Keratinocyte (primary cell): ENCODE data around the gene CAVIN1. TPM values are rescaled to one million over a fixed set of nuclear protein-coding genes. Genes with fewer than 3 reads are reported as not detected.

Source experiments
- DNase-seq: peaks from one replicate; pipeline ENCODE4 v3.0.0-alpha.2; 2011; ENCODE audit warnings: low read depth, missing footprints, low spot score
- FAIRE-seq: peaks from 2 replicates; lab custom pipeline; 2011; peaks lifted over from hg19 to GRCh38; lab: Jason Lieb, UNC
- H2AFZ ChIP-seq: 2 replicates; pipeline ENCODE4 v1.6.0; 2012; ENCODE audit warnings: low read length, control low read depth, inconsistent platforms; ENCODE audit not compliant: control insufficient read depth
- H3K27ac ChIP-seq: 2 replicates; pipeline ENCODE4 v1.5.1; 2011; ENCODE audit warnings: low read length; ENCODE audit not compliant: control insufficient read depth, insufficient read depth
- H3K27me3 ChIP-seq: 3 replicates; pipeline ENCODE4 v1.6.0; 2011; ENCODE audit warnings: low read length; ENCODE audit not compliant: control insufficient read depth, insufficient read depth; ENCODE audit errors: extremely low read depth
- H3K36me3 ChIP-seq, 2 experiments: 2 replicates in 1 of 2; 3 replicates in 1 of 2; pipeline ENCODE4 v1.5.1; 2011; ENCODE audit warnings: low read length in 2 of 2, mild to moderate bottlenecking in 1 of 2; ENCODE audit not compliant: control insufficient read depth in 2 of 2, insufficient read depth in 2 of 2; ENCODE audit errors: extremely low read depth in 1 of 2
- H3K4me1 ChIP-seq: 3 replicates; pipeline ENCODE4 v1.5.1; 2011; ENCODE audit warnings: low read length; ENCODE audit not compliant: control insufficient read depth, insufficient read depth; ENCODE audit errors: extremely low read depth
- H3K4me2 ChIP-seq: 3 replicates; pipeline ENCODE4 v1.6.0; 2011; ENCODE audit warnings: low read depth, low read length; ENCODE audit not compliant: control insufficient read depth, insufficient read depth; ENCODE audit errors: extremely low read depth
- H3K4me3 ChIP-seq, 3 experiments: fragments of 200-600 bp in 1 of 3; sonication (generic) in 1 of 3; 2 replicates in 2 of 3; 3 replicates in 1 of 3; pipeline ENCODE4 v1.5.1; 2011 to 2016; ENCODE audit warnings: low read length in 3 of 3, mild to moderate bottlenecking in 3 of 3, control low read depth in 2 of 3, inconsistent platforms in 1 of 3, low read depth in 1 of 3, mixed read lengths in 1 of 3, mixed run types in 1 of 3, moderate library complexity in 1 of 3; ENCODE audit not compliant: control insufficient read depth in 2 of 3, insufficient read depth in 2 of 3; ENCODE audit errors: extremely low read depth in 1 of 3
- H3K79me2 ChIP-seq: 2 replicates; pipeline ENCODE4 v1.6.0; 2012; ENCODE audit warnings: low read length; ENCODE audit not compliant: control insufficient read depth, insufficient read depth
- H3K9ac ChIP-seq: 3 replicates; pipeline ENCODE4 v1.6.0; 2011; ENCODE audit warnings: low read length; ENCODE audit not compliant: control insufficient read depth, insufficient read depth; ENCODE audit errors: extremely low read depth
- H3K9me1 ChIP-seq: 3 replicates; pipeline ENCODE4 v1.6.0; 2011; ENCODE audit warnings: low read length; ENCODE audit not compliant: control insufficient read depth, insufficient read depth; ENCODE audit errors: extremely low read depth
- H3K9me3 ChIP-seq: 2 replicates; pipeline ENCODE4 v1.5.1; 2012; ENCODE audit warnings: low read depth, low read length; ENCODE audit not compliant: control insufficient read depth
- H4K20me1 ChIP-seq: 3 replicates; pipeline ENCODE4 v1.6.0; 2011; ENCODE audit warnings: low read length; ENCODE audit not compliant: control insufficient read depth, insufficient read depth; ENCODE audit errors: extremely low read depth
- EZH2 ChIP-seq: IDR thresholded peaks from one replicate; pipeline ENCODE4 v1.6.1; 2012; ENCODE audit warnings: inconsistent platforms, mild to moderate bottlenecking, low read length, moderate library complexity
- dilution Hi-C: fragments of 300-500 bp; cut with MboI; formaldehyde crosslinking; loops from one replicate; pipeline ENCODE4 v1.7.0; 2020; ENCODE audit warnings: low sequenced_read_pairs; ENCODE audit not compliant: extremely low pct_ligation_motif_present
- polyA plus RNA-seq, 5 experiments: library from polyadenylated mRNA; depleted of rRNA in 3 of 5; stranded (reverse) in 3 of 5; stranded (forward) in 1 of 5; unstranded in 1 of 5; fragments of >200 nt; gene quantifications; 1 replicate in 1 of 5; 2 replicates in 3 of 5; 3 replicates in 1 of 5; pipeline versions ENCODE4 v1.2.1 to v1.2.3, GENCODE V29; 2011 to 2012; ENCODE audit warnings: missing spikeins in 2 of 5, low read depth in 1 of 5, low replicate concordance in 1 of 5
- TF ChIP-seq, protein P1 (sequence below), 3 experiments: IDR thresholded peaks in 1 of 3; conservative IDR thresholded peaks in 1 of 3; optimal IDR thresholded peaks in 1 of 3; 2 replicates in 2 of 3; 3 replicates in 1 of 3; pipeline versions ENCODE3 to v1.5.1; 2011; ENCODE audit warnings: low read length in 3 of 3, mild to moderate bottlenecking in 3 of 3, moderate library complexity in 2 of 3, control low read depth in 1 of 3, inconsistent platforms in 1 of 3; ENCODE audit not compliant: insufficient read depth in 2 of 3; ENCODE audit errors: extremely low read depth in 1 of 3

CAVIN1 gene
- polyA plus RNA-seq, 1 donor (not counting 4 experiments of a cell fraction or from before 2014, with no cell fraction given) = 172 TPM

- DNase-seq (no peak), FAIRE-seq (no peak)
- H3K4me2 ChIP-seq = peak overlapping the region; percentile 75
- H3K9me3 ChIP-seq = no peaks in the 10 kb centered on the region
- peaks cover 8 to 22% of the 10 kb centered on the region in 2 experiments for H3K36me3 ChIP-seq
- dilution Hi-C loops = no loop called here
- peak overlapping the region in 2 of 3 experiments; percentile 22 to 31 for H3K4me3 ChIP-seq
- peak overlapping the region; percentile 88 for H3K27ac ChIP-seq
- H3K9me1 ChIP-seq = peaks cover 8% of the 10 kb centered on the region
- no peaks in the 10 kb centered on the region for H3K27me3 ChIP-seq
- peaks cover 46% of the 10 kb centered on the region for H4K20me1 ChIP-seq
- peaks cover 75% of the 10 kb centered on the region for H3K4me1 ChIP-seq
- H3K9ac ChIP-seq = peak overlapping the region; percentile 62
- peaks cover 83% of the 10 kb centered on the region for H3K79me2 ChIP-seq
- no peak overlapping the region for H2AFZ ChIP-seq
- TF ChIP-seq, protein P1, sequence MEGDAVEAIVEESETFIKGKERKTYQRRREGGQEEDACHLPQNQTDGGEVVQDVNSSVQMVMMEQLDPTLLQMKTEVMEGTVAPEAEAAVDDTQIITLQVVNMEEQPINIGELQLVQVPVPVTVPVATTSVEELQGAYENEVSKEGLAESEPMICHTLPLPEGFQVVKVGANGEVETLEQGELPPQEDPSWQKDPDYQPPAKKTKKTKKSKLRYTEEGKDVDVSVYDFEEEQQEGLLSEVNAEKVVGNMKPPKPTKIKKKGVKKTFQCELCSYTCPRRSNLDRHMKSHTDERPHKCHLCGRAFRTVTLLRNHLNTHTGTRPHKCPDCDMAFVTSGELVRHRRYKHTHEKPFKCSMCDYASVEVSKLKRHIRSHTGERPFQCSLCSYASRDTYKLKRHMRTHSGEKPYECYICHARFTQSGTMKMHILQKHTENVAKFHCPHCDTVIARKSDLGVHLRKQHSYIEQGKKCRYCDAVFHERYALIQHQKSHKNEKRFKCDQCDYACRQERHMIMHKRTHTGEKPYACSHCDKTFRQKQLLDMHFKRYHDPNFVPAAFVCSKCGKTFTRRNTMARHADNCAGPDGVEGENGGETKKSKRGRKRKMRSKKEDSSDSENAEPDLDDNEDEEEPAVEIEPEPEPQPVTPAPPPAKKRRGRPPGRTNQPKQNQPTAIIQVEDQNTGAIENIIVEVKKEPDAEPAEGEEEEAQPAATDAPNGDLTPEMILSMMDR (optimal IDR thresholded peaks at IDR 0.05 in 1 of 3, IDR thresholded peaks at IDR 0.05 in 1 of 3, conservative IDR thresholded peaks at IDR 0.05 in 1 of 3; ENCODE audit: extremely low read depth in 1 of 3, insufficient read depth in 2 of 3, low read length in 3 of 3) = no peak
- TF ChIP-seq EZH2 = no peak
These were observed 12.8 kb downstream of the CAVIN1 start for GRCh38 chr17:42410319-42410685.

GRCh38 chr17:42409523-42410318 is 13.3 kb downstream of the CAVIN1 start:
- dilution Hi-C loops = no loop called here
- Histone ChIP-seq H2AFZ (no peak overlapping the region), H3K79me2 (peaks cover 83% of the 10 kb centered on the region), H3K27me3 (no peaks in the 10 kb centered on the region), H3K36me3 (peaks cover 6 to 28% of the 10 kb centered on the region in 2 experiments), H3K9ac (peak overlapping the region; percentile 62), H3K4me1 (peaks cover 70% of the 10 kb centered on the region), H3K4me2 (peak overlapping the region; percentile 75), H3K9me3 (no peaks in the 10 kb centered on the region), H3K9me1 (peaks cover 8% of the 10 kb centered on the region), H3K27ac (peak overlapping the region; percentile 88), H4K20me1 (peaks cover 46% of the 10 kb centered on the region), H3K4me3 (peak overlapping the region in 2 of 3 experiments; percentile 22 to 54)
- FAIRE-seq (peak; percentile 84), DNase-seq (no peak)
- TF ChIP-seq, protein P1 (optimal IDR thresholded peaks at IDR 0.05 in 1 of 3, IDR thresholded peaks at IDR 0.05 in 1 of 3, conservative IDR thresholded peaks at IDR 0.05 in 1 of 3; ENCODE audit: extremely low read depth in 1 of 3, insufficient read depth in 2 of 3, low read length in 3 of 3) = no peak
- no peak for TF ChIP-seq EZH2
